ENCODE measurements around the gene CAMTA1.

- TF ChIP-seq CTCF (IDR thresholded peaks at IDR 0.05) (no peak), POLR2A (IDR thresholded peaks at IDR 0.05) (no peak)
Measured at GRCh38 chr1:7646164-7646563, 860.9 kb downstream of the CAMTA1 start.

Data from prostate gland (tissue), 2 donors.